Activated CD8-positive, alpha-beta memory T cell treated with anti-CD3 and anti-CD28 coated beads for 1 hour (primary cell): ENCODE measurements around the gene ZC3H18.

Experiments used
- DNase-seq, 2 donors: peaks; one replicate each; pipeline ENCODE4 v3.0.0-alpha.2; 2020; ENCODE audit warnings: low read depth in 1 of 2; ENCODE audit errors: extremely low read depth in 1 of 2

ZC3H18 gene

DNA sequence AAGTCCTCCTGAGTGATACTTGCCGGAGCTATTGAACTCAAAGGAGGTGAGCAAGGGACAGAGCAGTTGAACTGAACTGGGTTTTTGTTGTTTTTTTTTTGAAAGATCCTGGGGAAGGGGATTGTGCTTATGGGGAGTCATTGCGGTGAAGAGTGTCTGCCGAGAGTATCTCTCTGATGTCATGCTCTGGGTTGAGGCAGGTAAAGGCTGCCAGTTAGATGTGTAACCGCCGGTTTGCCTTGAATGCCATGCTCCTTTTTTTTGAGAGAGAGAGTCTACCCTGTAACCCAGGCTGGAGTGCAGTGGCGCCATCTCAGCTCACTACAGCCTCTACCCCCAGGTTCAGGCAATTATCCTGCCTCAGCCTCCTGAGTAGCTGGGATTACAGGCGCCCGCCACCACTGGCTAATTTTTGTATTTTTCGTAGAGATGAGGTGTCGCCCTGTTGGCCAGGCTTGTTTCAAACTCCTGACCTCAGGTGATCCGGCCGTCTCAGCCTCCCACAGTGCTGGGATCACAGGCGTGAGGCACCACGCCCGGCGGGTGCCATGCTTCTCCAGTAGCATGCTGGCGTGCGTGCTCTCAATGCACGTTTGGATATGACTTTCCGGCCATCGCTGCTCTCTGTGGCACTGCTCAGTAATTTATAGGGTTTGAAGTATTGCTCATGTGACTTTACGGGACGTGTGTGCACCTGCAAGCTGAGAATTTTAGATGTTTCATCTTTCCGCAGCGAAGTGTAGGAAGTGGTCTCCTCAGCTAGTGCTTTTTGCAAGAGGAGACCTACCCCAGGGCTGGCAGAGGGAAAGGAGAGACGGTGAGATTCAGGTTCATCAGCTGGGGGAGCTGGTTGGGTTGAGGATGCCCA lies 8.5 kb downstream of the ZC3H18 start:
- DNase-seq: no peak

DNA sequence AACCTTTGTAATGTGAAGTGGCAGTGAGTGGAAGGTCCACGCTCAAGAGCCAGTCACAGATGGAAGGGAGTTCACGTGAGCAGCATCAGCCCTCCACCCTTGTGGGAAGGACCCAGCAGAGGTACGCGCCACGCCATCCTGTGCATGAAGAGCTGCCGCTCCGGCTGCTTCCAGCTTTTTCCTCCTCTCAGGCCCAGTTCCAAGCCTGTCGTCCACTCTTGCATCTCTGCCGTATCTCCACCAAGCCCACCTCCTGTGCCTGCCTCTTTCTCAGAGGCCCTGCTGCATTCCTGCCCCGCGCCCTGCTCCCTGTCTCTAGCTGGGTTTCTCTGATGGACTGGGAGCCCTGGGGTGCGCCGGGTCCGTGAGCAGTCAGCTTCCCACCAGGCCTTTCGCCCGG lies 10.2 kb downstream of the ZC3H18 start:
- no peak for DNase-seq

DNA sequence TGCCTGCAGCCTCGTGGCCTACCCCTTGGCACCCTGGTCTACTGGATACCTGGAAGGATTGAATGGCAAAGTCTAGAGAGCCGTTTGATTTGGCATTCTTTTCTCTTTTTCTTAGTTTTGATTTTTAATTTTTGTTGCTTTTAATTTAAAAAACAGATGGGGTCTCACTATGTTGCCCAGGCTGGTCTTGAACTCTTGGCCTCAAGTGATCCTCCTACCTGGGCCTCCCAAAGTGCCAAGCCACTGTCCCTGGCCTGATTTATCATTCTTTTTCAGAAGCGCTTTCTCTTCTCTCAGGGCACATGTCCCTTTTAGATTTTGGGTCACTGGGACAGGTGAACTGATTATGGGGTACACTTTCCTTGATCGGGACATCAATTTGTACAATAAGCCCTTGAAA lies 10.8 kb downstream of the ZC3H18 start:
- no peak for DNase-seq

DNA sequence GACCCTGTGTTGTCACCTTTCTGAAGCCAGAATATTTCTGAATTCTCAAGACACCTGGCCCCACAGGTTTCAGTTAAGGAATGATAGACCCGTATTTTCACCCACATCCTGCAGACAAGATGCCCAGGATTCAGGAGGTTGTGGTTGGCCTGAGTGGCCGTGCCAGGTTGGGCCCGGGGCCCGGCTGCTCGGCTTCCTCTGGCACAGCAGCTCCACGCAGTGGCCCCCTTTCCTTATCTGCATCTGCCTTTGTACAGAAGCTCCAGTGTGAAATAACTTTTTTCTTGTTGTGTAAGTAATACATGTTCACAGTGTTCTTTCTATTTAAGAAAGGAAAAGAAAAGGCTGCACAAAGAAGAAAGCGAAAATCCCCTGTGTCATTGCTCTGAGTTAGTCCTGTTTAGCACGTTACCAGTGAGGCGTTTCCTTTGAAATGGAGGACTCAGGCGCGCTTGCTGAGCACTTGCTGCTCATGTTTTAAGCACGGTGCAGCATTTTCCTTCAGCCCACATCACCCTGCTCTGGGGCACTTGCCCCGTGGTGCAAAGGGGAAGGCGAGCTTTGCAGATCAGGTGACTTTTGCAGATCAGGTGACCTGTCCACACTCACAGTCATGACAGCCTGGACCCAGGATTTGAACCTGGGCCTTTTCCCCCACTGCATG lies 12.8 kb downstream of the ZC3H18 start:
- no peak for DNase-seq

DNA sequence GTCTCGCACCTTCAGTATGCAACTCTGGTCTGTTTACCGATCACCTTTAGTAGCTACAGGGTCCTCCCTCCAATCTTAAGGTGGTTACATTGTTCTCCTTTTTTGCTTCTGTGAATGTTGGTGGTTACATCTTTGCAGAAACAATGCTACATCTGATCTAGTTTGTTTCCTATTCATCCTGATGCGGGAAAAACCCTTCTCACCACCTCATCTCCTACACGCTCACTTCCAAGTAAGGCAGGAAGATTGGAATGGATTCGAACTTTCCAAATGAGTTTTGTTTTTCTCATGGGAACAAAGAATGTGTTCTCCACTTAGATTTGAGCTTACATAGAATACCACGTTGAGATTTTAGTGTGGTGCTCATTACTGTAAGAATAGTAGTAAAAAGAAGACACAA lies 14.5 kb downstream of the ZC3H18 start:
- DNase-seq: no peak

DNA sequence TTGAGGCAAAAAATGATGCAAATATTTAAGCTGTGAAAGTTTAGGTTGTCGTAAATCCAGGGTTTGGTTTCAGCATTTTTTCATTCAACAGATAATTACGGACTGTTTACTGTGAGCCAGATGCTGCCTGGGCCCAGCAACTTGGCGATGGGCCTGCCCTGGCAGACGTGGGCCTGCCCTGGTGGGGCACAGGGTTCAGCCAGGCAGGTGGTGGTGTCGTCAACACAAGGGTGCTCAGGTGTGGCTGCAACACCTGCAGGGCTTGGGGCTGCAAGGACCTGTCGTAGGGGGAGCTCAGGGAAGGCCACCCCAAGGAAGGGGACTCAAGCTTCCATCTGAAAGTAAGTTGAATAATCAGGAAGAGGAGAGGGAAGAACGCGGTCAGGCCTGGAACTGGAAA lies 15.1 kb downstream of the ZC3H18 start:
- DNase-seq: no peak

DNA sequence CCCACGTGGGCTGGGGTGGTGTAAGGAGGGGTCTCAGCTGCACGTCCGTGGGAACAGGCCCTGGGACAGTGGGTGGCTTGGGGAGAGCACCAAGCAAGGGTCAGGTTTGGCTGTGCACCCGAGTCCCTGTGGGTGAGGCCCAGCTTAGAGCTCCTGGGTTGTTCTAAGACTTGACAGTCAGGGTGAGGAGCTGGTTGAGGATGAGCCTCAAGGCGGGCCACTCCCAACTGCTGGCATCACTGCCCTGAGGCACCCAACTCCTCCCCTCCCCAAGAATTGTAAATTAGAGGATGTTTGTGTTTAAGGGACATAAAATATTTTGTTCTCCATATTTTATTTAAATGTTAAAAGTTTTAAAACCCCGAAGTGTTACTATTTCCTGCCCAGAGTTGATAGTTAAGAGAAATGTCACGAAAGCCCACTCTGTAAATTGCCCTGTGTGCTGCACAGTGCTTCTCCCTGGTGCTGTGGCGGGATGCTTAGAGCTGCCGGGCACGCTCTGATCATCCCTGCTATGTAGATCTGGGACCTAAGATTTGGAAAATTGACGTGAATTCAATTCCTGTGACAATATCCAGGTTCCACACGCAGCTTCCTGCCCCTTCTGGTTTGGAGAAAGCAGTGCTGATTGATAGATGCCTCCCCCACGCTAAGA lies 15.9 kb downstream of the ZC3H18 start:
- DNase-seq: no peak

DNA sequence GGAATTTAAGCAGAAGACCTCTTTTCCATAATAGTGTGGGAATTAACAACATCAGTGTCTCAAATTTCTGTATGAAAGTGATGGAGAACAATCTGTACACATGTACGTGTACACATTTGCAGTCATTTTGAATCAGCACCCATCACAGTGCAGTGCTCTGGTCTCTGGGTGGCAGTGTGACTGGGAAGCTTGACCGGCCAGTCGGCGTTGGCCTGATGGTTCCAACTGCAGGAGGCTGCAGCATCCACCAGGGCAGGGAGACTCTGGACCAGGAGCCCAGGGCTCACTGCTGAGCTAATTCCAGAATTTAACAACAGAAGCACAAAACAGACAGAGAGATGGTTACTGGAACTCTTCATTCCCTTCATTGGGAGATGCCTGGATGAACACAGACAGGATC lies 17.9 kb downstream of the ZC3H18 start:
- no peak for DNase-seq

DNA sequence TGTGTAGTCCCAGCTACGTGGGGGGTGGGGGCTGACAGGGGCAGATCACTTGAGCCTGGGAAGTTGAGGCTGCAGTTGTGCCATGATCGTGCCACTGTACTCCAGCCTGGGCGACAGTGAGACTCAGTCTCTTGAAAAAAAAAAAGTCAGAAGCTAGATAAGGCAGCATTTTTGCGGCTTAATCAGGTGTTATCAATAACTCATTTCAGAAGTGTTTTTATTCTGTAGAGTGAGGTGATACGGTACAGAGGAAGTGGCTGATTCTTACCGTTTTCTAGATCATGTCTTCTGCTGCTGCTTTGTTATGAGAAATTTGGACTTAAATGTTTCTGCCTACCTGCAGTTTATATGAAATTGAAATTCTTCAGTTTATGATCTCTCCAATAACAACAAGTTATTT lies 18.6 kb downstream of the ZC3H18 start:
- DNase-seq: no peak

DNA sequence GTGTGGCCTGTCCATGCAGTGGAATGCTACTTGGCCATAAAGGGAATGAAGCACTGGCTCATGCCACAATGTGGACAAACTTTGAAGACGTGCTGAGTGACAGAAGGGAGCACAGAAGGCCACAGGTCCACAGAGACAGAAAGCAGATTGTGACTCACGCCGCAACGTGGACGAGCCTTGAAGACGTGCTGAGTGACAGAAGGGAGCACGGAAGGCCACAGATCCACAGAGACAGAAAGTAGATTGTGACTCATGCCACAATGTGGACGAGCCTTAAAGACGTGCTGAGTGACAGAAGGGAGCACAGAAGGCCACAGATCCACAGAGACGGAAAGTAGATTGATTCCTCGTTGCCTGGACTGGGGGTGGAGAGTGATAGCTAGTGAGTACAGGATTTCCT lies 19.2 kb downstream of the ZC3H18 start:
- DNase-seq: no peak

DNA sequence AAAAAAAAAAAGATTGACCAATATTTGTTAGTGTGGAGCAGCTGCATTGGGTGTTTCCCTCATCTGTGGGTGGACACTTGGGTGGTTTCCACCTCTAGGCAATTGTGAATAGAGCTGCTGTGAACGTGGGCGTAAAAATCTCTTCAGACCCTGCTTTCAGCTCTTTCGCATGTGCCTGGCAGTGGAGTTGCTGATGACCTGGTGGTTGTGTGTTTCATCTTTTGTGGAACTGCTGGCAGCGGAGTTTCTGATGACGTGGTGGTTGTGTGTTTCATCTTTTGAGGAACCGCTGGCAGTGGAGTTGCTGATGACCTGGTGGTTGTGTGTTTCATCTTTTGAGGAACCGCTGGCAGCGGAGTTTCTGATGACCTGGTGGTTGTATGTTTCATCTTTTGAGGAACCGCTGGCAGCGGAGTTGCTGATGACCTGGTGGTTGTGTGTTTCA lies 21.4 kb downstream of the ZC3H18 start:
- no peak for DNase-seq

DNA sequence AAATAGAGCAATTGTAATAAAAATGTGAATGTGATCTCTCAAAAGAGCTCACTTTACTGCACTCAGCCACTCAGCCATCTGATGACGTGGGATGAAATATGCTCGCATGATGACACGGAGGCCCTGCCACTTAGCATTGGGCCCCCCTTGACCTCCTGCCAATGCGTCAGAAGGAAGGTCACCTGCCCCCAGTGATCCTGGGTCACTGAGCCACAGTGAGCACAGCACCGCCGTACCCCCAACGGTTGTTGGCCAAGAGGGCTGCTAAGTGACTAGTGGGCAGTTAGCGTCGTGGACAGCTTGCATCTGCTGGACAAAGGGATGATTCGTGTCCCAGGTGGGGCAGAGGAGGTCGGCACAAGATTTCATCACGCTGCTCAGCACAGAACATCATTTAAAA lies 22.9 kb downstream of the ZC3H18 start:
- no peak for DNase-seq

DNA sequence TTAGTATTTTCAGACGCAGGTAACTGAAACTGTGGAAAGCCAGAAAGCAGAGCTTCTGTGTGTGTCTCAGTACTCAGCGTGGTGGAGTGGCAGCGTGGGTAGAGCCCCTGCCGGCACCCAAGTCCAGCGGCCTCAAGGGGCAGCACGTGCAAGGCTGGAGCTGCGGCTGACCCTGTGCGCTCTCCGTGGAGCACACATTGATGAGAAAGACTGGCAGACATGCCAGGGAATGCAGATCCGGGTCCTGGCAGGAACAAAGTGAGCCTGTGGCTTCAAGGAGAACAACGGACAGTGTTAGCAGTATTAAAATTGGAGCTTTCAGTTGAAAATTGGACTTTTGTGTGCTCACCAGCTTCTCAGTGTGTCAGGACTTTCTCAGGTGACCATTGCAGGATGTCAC lies 23.3 kb downstream of the ZC3H18 start:
- DNase-seq: no peak

DNA sequence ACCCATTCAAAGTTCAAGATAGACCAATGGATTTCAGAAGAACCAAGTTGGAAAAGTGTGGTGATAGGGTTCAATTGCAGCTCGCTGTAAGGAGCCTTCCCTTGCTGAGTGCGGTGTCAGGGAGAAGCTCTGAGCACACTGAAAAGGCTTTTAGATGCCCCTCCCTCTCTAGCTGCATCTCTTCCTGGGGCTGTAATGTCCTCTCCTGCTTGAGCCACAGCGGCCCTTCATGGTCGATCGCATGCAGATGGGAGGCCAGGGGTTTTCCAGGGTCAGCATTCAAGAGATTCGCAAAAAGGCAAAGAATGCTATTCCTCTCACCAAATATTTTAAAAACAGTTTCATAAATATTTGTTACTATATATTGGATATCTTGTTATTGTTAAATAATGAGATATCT lies 23.7 kb downstream of the ZC3H18 start:
- DNase-seq: no peak

DNA sequence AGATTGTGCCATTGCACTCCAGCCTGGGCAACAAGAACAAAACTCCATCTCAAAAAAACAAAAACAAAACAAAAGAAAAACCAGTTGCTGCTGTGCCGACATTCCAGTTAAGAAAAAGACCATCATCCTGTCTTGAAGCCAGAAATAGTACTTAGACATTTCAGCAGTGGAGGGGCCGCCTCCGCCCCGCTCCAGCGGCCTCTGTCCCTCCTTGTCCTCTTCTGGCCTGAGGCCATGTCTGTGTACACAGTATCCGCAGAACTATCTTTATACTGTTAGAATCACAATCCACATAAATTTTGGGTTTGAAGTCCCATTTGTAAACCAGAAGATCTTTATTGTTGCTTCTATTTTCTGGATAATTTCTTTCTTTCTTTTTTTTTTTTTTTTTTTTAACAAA lies 24.9 kb downstream of the ZC3H18 start:
- DNase-seq: no peak

DNA sequence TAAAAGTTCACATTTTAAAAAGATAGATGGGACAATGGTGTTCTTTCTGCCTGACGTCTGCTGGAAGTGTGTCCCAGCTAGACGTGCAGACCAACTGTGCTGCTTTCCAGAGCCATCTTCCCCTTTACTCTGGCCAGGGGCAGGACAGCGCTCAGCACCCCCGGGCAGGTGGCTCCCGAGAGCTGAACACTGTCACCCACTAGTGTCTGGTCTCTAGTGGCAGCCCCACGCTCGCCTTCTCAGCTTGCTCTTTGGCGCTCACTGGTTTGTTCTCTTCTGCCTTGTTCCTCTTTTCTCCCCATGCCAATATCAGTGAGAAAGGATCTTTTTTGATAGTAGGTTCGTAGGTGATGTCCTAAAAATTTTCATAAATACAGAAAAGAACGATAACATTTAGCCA lies 25.7 kb downstream of the ZC3H18 start:
- no peak for DNase-seq

DNA sequence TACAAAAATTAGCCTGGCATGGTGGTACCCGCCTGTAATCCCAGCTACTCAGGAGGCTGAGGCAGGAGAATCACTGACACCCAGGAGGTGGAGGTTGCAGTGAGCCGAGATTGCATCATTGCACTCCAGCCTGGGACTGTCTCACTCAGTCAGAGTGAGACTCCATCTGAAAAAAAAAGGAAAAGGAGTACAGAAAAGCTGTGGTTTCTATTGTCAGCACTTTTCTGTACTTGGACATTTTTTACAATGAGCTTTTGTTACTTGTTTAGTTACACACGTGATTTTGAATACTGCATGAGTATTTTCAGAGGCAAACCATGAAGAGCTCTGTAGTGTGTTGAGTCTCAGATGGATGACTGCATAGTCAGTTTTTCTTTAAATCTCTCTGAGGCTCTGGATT lies 26.3 kb downstream of the ZC3H18 start:
- no peak for DNase-seq

DNA sequence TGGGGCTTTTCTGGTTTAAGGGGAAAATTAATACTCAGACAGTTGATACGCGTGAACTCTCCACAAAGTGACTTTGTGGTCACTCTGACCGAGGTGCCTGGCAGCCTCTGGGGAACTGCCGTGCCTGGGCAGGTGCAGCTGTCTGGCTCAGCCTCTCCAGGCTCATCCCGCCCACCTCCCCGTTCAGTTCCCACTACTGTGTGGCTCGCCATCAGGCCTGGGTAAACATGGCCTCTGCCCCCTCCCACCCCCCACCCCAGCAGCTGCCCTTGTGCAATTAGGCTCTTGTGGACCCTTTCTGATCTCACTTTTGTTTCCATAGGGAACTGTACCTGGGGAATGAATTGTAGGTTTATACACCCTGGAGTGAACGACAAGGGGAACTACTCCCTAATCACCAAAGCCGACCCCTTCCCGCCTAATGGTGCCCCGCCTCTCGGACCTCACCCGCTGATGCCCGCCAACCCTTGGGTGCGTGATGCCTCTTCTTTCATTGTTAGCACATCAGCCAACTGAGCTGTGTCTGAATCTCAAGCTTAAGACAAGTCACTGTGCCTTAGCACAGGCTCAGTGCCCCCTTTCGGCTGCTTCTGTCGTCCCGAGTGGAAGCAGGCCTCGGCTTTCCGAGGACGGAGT lies 27.8 kb downstream of the ZC3H18 start:
- DNase-seq: no peak

DNA sequence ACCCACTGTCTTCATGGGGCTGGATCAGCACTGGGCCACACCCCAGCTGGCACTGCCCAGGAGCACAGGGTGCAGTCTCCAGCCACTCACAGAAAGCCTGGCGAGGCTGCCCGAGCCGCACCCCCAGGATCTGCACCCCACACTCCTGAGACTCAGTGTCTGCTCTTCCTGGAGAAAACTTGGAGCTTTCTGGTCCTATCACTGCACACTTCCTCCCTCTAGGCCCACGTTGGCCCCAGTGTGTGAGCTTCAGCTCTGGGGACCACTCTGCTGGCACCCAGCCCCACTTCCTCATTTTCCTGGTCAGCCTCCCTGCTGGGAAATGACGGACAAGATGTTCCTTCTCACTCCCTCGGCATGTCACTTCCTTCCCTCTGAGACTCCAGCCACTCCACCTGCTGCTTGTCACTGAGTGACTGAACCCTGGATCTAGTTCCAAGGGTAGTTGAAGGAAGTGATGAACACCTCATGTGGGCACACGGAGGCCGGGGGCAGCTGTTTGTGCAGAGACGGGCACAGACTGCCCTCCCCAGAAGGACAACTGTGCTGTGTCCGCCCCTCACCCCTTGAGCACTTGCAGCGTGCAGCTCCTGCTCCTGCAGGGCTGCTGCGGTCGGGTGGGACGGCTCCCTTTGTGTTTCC lies 29.0 kb downstream of the ZC3H18 start:
- no peak for DNase-seq

DNA sequence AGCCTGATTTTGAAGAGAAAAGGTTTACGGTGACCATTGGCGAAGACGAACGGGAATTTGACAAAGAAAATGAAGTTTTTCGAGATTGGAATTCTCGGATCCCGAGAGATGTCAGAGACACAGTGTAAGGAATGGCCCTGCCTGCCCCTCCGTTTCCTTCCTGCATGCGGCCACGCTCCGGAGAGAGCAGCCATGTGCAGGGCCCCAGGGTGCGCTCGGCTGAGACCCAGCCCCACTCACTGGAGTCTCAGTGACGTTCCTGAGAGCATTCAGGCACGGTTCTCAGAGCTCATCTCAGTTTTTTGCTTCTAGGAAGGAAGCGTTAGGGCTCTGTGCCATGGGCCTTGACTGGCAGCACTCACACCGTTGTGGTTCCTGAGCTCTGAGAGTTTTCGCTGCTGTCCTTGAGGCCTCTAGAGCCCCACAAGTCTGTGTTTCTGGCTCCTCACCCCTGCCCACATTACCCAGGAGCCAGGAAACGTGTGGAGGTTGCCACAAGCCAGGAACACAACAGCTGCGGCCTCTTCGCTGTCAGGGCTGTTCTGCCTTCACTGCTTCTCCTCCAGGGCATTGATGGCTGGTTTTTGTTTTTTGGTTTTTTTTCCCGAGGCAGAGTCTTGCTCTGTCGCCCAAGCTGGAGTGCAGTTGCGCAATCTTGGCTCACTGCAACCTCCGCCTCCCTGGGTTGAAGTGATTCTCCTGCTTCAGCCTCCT lies 29.8 kb downstream of the ZC3H18 start:
- DNase-seq: no peak
